ENCODE results near the gene CERKL.

DNA sequence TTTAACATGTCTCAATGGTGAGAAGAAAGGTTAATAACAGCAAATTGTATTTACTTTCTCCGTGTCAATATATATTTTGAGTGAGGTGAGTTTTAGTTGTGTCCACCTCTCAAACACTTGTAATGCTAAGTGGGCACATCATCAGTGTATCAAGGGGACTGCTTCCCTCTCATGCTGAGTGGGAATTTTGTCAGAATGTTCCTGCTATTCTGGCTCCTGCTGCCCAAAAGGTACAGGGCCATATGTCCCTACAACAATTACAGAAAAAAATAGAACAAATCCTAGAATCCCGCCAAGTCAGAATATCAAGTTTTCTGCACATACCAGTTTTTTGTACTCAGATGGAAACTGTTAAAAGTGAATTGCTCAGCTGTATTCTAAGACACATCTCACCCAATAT lies 5.4 kb upstream of the CERKL start:
- TF ChIP-seq CTCF (IDR thresholded peaks at IDR 0.05) (no peak), POLR2AphosphoS5 (IDR thresholded peaks at IDR 0.05) (no peak)
